GM18526 (cell line): ENCODE data around the gene QPCT.

Experiments used
- POLR2A ChIP-seq: IDR thresholded peaks from 3 replicates; pipeline ENCODE4 v1.6.1; 2011; ENCODE audit not compliant: insufficient read length; ENCODE audit errors: extremely low read depth

QPCT gene

GRCh38 chr2:37342591-37343220 is 1.7 kb upstream of the QPCT start:
- no peak for TF ChIP-seq POLR2A

GRCh38 chr2:37343537-37344434 is 644 bp upstream of the QPCT start:
- TF ChIP-seq POLR2A, result no peak

- TF ChIP-seq POLR2A, result no peak
Measured at GRCh38 chr2:37348155-37348554, 3.7 kb downstream of the QPCT start.

- no peak for TF ChIP-seq POLR2A
Measured at GRCh38 chr2:37349231-37349860, 4.9 kb downstream of the QPCT start.

GRCh38 chr2:37350034-37350433 is 5.6 kb downstream of the QPCT start:
- TF ChIP-seq POLR2A, result no peak

- TF ChIP-seq POLR2A, result no peak
Measured at GRCh38 chr2:37354531-37354930, 10.1 kb downstream of the QPCT start.

- no peak for TF ChIP-seq POLR2A
Measured at GRCh38 chr2:37355735-37356134, 11.3 kb downstream of the QPCT start.

GRCh38 chr2:37356299-37356698 is 11.9 kb downstream of the QPCT start:
- no peak for TF ChIP-seq POLR2A

- no peak for TF ChIP-seq POLR2A
Measured at GRCh38 chr2:37357069-37357468, 12.6 kb downstream of the QPCT start.

GRCh38 chr2:37357530-37357929 is 13.1 kb downstream of the QPCT start:
- TF ChIP-seq POLR2A, result no peak

GRCh38 chr2:37358466-37358865 is 14.0 kb downstream of the QPCT start:
- no peak for TF ChIP-seq POLR2A

- TF ChIP-seq POLR2A, result no peak
Measured at GRCh38 chr2:37361216-37361815, 16.9 kb downstream of the QPCT start.

- TF ChIP-seq POLR2A, result no peak
Measured at GRCh38 chr2:37361994-37362698, 17.7 kb downstream of the QPCT start.

GRCh38 chr2:37364351-37364750 is 19.9 kb downstream of the QPCT start:
- no peak for TF ChIP-seq POLR2A

- TF ChIP-seq POLR2A, result no peak
Measured at GRCh38 chr2:37365669-37366068, 21.2 kb downstream of the QPCT start.
